Sigmoid colon (tissue), 7 donors: Measurements from ENCODE around the gene RGS7. TPM values are rescaled to one million over a fixed set of nuclear protein-coding genes. Genes with fewer than 3 reads are reported as not detected.

Source experiments
- DNase-seq: peaks from one replicate; pipeline ENCODE4 v3.0.0-alpha.2; 2019
- H3K27ac ChIP-seq, 4 donors: fragments of 200-600 bp; sonication (generic); one replicate each; pipeline ENCODE4 v1.5.1; 2016 to 2019; ENCODE audit warnings: mild to moderate bottlenecking in 1 of 4
- H3K27me3 ChIP-seq, 3 donors: fragments of 200-600 bp; sonication (generic); one replicate each; pipeline ENCODE4 v1.5.1; 2019; ENCODE audit warnings: mild to moderate bottlenecking in 1 of 3
- H3K36me3 ChIP-seq, 4 donors: fragments of 200-600 bp; sonication (generic); one replicate each; pipeline ENCODE4 v1.5.1; 2016 to 2019
- H3K4me1 ChIP-seq, 4 donors: fragments of 200-600 bp; sonication (generic); one replicate each; pipeline ENCODE4 v1.5.1; 2017 to 2019
- H3K4me3 ChIP-seq, 4 donors: fragments of 200-600 bp; sonication (generic); one replicate each; pipeline ENCODE4 v1.5.1; 2017 to 2019; ENCODE audit warnings: mild to moderate bottlenecking in 2 of 4, moderate library complexity in 1 of 4
- H3K9me3 ChIP-seq, 4 donors: fragments of 200-600 bp in 3 of 4; sonication (generic) in 3 of 4; one replicate each; pipeline versions ENCODE4 v1.5.1 to v1.6.1; 2013 to 2019
- CTCF ChIP-seq, 4 experiments: fragments of 450-650 bp in 3 of 4; fragments of 200-600 bp in 1 of 4; IDR thresholded peaks; one replicate each; pipeline ENCODE4 v1.5.1; 2016 to 2019; ENCODE audit warnings: antibody characterized with exemption in 4 of 4, mild to moderate bottlenecking in 3 of 4, moderate library complexity in 2 of 4
- EP300 ChIP-seq, 4 donors: sonication (generic); formaldehyde crosslinking; IDR thresholded peaks; one replicate each; pipeline ENCODE4 v1.6.1; 2017; ENCODE audit warnings: antibody characterized with exemption in 4 of 4
- POLR2A ChIP-seq, 2 donors: fragments of 450-650 bp; IDR thresholded peaks; one replicate each; pipeline ENCODE4 v1.6.1; 2016; ENCODE audit warnings: antibody characterized with exemption in 2 of 2, mild to moderate bottlenecking in 2 of 2, moderate library complexity in 2 of 2
- POLR2AphosphoS5 ChIP-seq, 4 donors: sonication (generic); formaldehyde crosslinking; IDR thresholded peaks; one replicate each; pipeline ENCODE4 v1.6.1; 2017; ENCODE audit warnings: antibody characterized with exemption in 4 of 4
- WGBS, 2 donors: extraction: QIAGEN DNeasy Blood & Tissue Kit; methylation state at CpG; one replicate each; pipeline ENCODE4 v1.1.7; 2013; 5-methylcytosine and 5-hydroxymethylcytosine counted together
- intact Hi-C: fragments of 100-400 bp; cut with DNase I; formaldehyde crosslinking; loops from one replicate; pipeline ENCODE4 v1.15.1; 2023
- polyA plus RNA-seq, 3 donors: library from polyadenylated mRNA; stranded (reverse); fragments of 200-250 nt; gene quantifications; one replicate each; pipeline ENCODE4 v1.2.3, GENCODE V29; 2013
- total RNA-seq, 4 donors: library from RNA; depleted of rRNA; stranded (reverse); fragments of >200 nt; gene quantifications; one replicate each; pipeline ENCODE4 v1.1.0, GENCODE V29; 2016
- donor health status: healthy with polysubstance abuse.
- donor health status: Bipolar disorder and iron deficiency.
- donor health status: healthy.

Gene RGS7
- total and polyA plus RNA-seq, 7 donors: 0.10 to 1.8 (median 0.33) TPM; not detected in 4

- no peak overlapping the region for H3K27ac ChIP-seq
- H3K27me3 ChIP-seq: no peaks in the 10 kb centered on the region
- H3K36me3 ChIP-seq: no peaks in the 10 kb centered on the region
- H3K4me1 ChIP-seq: no peaks in the 10 kb centered on the region
- no peak overlapping the region for H3K4me3 ChIP-seq
- TF ChIP-seq POLR2A (IDR thresholded peaks at IDR 0.05) (no peak), CTCF (IDR thresholded peaks at IDR 0.05) (no peak), EP300 (IDR thresholded peaks at IDR 0.05) (no peak), POLR2AphosphoS5 (IDR thresholded peaks at IDR 0.05) (no peak)
- DNase-seq: no peak
- intact Hi-C loops: no loop called here
- no peaks in the 10 kb centered on the region for H3K9me3 ChIP-seq
- 60 to 76% methylated on average over 3 of the region's 3 CpGs for WGBS, 2 donors
Observed at GRCh38 chr1:241375886-241376285, 18.9 kb upstream of the RGS7 start.

GRCh38 chr1:241366196-241366595 lies 9.2 kb upstream of the RGS7 start:
- no peak overlapping the region for H3K27ac ChIP-seq
- intact Hi-C loops: no loop called here
- WGBS, 2 donors: 87 to 88% methylated on average over 4 of the region's 4 CpGs
- no peaks in the 10 kb centered on the region for H3K36me3 ChIP-seq
- no peak for DNase-seq
- no peaks in the 10 kb centered on the region for H3K4me1 ChIP-seq
- TF ChIP-seq POLR2A (IDR thresholded peaks at IDR 0.05): no peak
- no peak for TF ChIP-seq CTCF (IDR thresholded peaks at IDR 0.05)
- no peak for TF ChIP-seq EP300 (IDR thresholded peaks at IDR 0.05)
- no peak for TF ChIP-seq POLR2AphosphoS5 (IDR thresholded peaks at IDR 0.05)
- no peaks in the 10 kb centered on the region for H3K27me3 ChIP-seq
- no peaks in the 10 kb centered on the region for H3K9me3 ChIP-seq
- no peak overlapping the region for H3K4me3 ChIP-seq

- no peaks in the 10 kb centered on the region for H3K36me3 ChIP-seq
- H3K27me3 ChIP-seq: peaks cover 0 to 15% (median 1%) of the 10 kb centered on the region in 3 donors
- intact Hi-C loops: no loop called here
- DNase-seq: no peak
- no peaks in the 10 kb centered on the region for H3K9me3 ChIP-seq
- no peaks in the 10 kb centered on the region for H3K4me1 ChIP-seq
- TF ChIP-seq CTCF (IDR thresholded peaks at IDR 0.05) (no peak), EP300 (IDR thresholded peaks at IDR 0.05) (no peak), POLR2AphosphoS5 (IDR thresholded peaks at IDR 0.05) (no peak), POLR2A (IDR thresholded peaks at IDR 0.05) (no peak)
- no peak overlapping the region for H3K27ac ChIP-seq
- WGBS, 2 donors: 71 to 79% methylated on average over 4 of the region's 4 CpGs
- H3K4me3 ChIP-seq: no peak overlapping the region
Observed at GRCh38 chr1:241362350-241362749, 5.3 kb upstream of the RGS7 start.

GRCh38 chr1:241357366-241358340 lies 648 bp upstream of the RGS7 start:
- Histone ChIP-seq H3K4me1 (peaks cover 0 to 11% (median 5%) of the 10 kb centered on the region in 4 donors), H3K27ac (no peak overlapping the region), H3K4me3 (peak overlapping the region in 3 of 4 donors; percentile 42 to 66 (median 54)), H3K36me3 (no peaks in the 10 kb centered on the region), H3K27me3 (peaks cover 5 to 47% (median 12%) of the 10 kb centered on the region in 3 donors), H3K9me3 (no peaks in the 10 kb centered on the region)
- intact Hi-C loops: no loop called here
- DNase-seq: no peak
- 7% methylated on average over 33 of the region's 33 CpGs for WGBS, 2 donors
- no peak for TF ChIP-seq CTCF (IDR thresholded peaks at IDR 0.05)
- no peak for TF ChIP-seq EP300 (IDR thresholded peaks at IDR 0.05)
- TF ChIP-seq POLR2A (IDR thresholded peaks at IDR 0.05): no peak
